ENCODE measurements around the gene DHX8.

DNA sequence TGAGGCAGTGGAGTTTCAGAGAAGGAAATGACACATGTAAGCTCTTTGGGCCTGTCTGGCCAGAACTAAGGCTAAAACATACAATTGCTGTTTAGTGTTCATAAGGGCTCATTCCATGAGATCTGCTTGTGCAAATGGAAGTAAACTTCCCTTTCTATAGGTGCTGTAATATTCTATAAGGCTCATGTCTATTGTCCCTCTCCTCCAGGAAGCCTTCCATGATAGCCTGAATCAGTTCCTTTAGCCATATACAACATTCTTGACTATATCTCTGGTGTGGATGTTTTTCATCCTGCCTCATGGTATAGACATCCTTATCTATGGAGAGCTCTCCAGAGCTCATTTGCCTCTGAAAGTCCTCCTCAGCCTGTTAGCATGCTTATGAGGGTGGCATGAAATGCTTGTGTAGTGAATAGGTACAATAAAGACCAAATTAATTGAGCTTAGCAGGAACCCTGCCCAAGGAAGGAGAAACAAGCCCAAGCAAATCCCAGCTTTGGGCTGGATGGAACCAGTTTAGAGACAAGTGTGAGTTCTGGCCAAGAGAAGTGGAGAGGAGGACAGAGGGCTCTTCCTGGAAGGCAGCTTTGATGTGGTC, 64.0 kb downstream of the DHX8 start:
- TF ChIP-seq, protein P1, sequence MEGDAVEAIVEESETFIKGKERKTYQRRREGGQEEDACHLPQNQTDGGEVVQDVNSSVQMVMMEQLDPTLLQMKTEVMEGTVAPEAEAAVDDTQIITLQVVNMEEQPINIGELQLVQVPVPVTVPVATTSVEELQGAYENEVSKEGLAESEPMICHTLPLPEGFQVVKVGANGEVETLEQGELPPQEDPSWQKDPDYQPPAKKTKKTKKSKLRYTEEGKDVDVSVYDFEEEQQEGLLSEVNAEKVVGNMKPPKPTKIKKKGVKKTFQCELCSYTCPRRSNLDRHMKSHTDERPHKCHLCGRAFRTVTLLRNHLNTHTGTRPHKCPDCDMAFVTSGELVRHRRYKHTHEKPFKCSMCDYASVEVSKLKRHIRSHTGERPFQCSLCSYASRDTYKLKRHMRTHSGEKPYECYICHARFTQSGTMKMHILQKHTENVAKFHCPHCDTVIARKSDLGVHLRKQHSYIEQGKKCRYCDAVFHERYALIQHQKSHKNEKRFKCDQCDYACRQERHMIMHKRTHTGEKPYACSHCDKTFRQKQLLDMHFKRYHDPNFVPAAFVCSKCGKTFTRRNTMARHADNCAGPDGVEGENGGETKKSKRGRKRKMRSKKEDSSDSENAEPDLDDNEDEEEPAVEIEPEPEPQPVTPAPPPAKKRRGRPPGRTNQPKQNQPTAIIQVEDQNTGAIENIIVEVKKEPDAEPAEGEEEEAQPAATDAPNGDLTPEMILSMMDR (conservative IDR thresholded peaks at IDR 0.05): no peak
- TF ChIP-seq ZFX (IDR thresholded peaks at IDR 0.05): no peak

Data from C4-2B (cell line).